Measurements from ENCODE around the gene TMPRSS3.

TMPRSS3 gene

DNA sequence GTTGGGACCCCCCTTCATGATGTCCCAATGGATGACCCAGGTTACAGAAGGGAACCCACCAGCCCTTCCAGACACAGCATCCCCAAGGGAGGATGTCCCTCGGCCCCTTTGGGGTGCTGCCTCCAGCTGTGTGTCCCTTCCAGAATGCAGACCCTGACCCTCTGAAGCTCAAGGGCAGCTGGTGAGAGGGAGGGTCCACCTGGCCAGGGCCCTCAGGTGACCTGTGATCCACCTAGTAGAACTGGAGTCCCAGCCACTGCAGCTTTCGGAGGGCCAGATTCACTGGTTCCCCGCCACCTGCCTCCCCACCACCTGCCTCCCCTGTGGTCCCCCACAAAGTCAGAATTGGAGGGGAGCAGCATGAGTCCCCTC, 19.9 kb downstream of the TMPRSS3 start:
- TF ChIP-seq ZNF8 (CRISPR knock-in tag; IDR thresholded peaks at IDR 0.05) (no peak), ZC3H10 (CRISPR knock-in tag; IDR thresholded peaks at IDR 0.05) (no peak)
- ATAC-seq: no peak

DNA sequence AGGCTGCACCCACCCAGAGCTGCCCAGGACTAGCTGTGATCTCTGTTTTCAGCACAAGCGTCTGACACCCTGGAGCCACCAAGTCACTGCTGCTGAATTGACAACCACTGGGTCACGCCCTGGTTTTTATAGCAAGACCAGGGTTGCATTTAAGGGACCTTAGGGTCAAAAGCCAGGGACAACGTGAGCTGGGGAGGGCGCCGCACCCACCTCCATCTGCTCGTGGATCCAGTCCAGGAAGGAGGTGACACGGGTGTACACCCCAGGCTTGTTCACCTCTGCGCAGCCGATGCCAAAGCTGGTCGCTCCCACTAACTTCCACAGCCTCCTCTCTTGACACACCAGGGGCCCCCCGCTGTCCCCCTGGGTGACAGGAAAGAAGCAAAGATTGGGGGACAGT, 20.3 kb downstream of the TMPRSS3 start:
- TF ChIP-seq, protein P1, sequence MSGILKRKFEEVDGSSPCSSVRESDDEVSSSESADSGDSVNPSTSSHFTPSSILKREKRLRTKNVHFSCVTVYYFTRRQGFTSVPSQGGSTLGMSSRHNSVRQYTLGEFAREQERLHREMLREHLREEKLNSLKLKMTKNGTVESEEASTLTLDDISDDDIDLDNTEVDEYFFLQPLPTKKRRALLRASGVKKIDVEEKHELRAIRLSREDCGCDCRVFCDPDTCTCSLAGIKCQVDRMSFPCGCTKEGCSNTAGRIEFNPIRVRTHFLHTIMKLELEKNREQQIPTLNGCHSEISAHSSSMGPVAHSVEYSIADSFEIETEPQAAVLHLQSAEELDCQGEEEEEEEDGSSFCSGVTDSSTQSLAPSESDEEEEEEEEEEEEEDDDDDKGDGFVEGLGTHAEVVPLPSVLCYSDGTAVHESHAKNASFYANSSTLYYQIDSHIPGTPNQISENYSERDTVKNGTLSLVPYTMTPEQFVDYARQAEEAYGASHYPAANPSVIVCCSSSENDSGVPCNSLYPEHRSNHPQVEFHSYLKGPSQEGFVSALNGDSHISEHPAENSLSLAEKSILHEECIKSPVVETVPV (CRISPR knock-in tag; IDR thresholded peaks at IDR 0.05): no peak
- TF ChIP-seq RARB (CRISPR knock-in tag; IDR thresholded peaks at IDR 0.05) (no peak), ZNF70 (CRISPR knock-in tag; IDR thresholded peaks at IDR 0.05) (no peak), TOX (CRISPR knock-in tag; IDR thresholded peaks at IDR 0.05; ENCODE audit: borderline replicate concordance) (no peak), ZFP30 (CRISPR knock-in tag; IDR thresholded peaks at IDR 0.05) (no peak), TCF4 (CRISPR knock-in tag; IDR thresholded peaks at IDR 0.05; ENCODE audit: borderline replicate concordance) (no peak)
- TF ChIP-seq, protein P2, sequence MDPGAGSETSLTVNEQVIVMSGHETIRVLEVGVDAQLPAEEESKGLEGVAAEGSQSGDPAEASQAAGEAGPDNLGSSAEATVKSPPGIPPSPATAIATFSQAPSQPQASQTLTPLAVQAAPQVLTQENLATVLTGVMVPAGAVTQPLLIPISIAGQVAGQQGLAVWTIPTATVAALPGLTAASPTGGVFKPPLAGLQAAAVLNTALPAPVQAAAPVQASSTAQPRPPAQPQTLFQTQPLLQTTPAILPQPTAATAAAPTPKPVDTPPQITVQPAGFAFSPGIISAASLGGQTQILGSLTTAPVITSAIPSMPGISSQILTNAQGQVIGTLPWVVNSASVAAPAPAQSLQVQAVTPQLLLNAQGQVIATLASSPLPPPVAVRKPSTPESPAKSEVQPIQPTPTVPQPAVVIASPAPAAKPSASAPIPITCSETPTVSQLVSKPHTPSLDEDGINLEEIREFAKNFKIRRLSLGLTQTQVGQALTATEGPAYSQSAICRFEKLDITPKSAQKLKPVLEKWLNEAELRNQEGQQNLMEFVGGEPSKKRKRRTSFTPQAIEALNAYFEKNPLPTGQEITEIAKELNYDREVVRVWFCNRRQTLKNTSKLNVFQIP (CRISPR knock-in tag; IDR thresholded peaks at IDR 0.05; ENCODE audit: borderline replicate concordance, low read depth): no peak
- ATAC-seq: no peak

DNA sequence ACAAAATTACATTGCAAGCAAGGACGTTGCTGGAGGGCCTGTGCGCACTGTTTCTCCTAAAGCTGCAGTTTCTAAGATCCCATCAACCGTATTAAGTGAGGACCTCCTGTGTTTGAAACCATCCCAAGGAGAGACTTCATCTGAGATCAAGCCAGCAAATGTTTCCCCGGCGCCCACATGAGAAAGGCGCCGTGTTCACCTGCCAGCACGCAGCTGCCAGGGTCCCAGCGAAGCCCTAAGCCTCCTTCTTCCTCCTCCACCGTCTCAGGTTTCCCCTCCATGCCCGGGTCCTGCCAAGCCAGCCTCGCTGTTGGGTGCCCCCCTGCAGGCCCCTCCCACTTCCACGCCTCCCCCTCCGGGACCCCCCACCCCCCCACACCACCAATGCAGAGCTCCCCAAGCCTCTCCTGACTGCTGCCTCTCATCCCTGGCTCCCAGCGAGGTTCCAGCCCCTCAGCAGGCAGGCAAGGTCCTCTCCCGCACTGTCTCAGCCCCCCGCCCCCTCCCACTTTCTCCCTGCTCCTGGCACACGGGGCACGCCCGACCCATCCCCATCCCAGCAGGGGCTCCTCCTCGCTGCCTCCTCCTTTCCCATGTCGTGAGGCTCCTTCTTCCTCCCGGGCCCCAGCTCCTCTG, 20.9 kb downstream of the TMPRSS3 start:
- no peak for ATAC-seq
- no peak for TF ChIP-seq BACH2 (CRISPR knock-in tag; IDR thresholded peaks at IDR 0.05; ENCODE audit: borderline replicate concordance)
- TF ChIP-seq ZNF8 (CRISPR knock-in tag; IDR thresholded peaks at IDR 0.05): no peak
- no peak for TF ChIP-seq SNAI2 (CRISPR knock-in tag; IDR thresholded peaks at IDR 0.05)
- no peak for TF ChIP-seq TCF4 (CRISPR knock-in tag; IDR thresholded peaks at IDR 0.05; ENCODE audit: borderline replicate concordance)
- no peak for TF ChIP-seq ARNTL (CRISPR knock-in tag; IDR thresholded peaks at IDR 0.05; ENCODE audit: borderline replicate concordance, low read depth)
- TF ChIP-seq ZFP30 (CRISPR knock-in tag; IDR thresholded peaks at IDR 0.05): no peak
- TF ChIP-seq GLIS3 (CRISPR knock-in tag; IDR thresholded peaks at IDR 0.05): no peak
- TF ChIP-seq, protein P2 (CRISPR knock-in tag; IDR thresholded peaks at IDR 0.05; ENCODE audit: borderline replicate concordance, low read depth): no peak
- no peak for TF ChIP-seq CSDC2 (CRISPR knock-in tag; IDR thresholded peaks at IDR 0.05)
- TF ChIP-seq, protein P1 (CRISPR knock-in tag; IDR thresholded peaks at IDR 0.05): no peak
- no peak for TF ChIP-seq TOX (CRISPR knock-in tag; IDR thresholded peaks at IDR 0.05; ENCODE audit: borderline replicate concordance)
- no peak for TF ChIP-seq ZNF565 (CRISPR knock-in tag; conservative IDR thresholded peaks at IDR 0.05; ENCODE audit: low read depth)
- no peak for TF ChIP-seq ZNF70 (CRISPR knock-in tag; IDR thresholded peaks at IDR 0.05)
- TF ChIP-seq RARB (CRISPR knock-in tag; IDR thresholded peaks at IDR 0.05): no peak
- no peak for TF ChIP-seq OSR1 (CRISPR knock-in tag; IDR thresholded peaks at IDR 0.05)
- TF ChIP-seq, protein P3, sequence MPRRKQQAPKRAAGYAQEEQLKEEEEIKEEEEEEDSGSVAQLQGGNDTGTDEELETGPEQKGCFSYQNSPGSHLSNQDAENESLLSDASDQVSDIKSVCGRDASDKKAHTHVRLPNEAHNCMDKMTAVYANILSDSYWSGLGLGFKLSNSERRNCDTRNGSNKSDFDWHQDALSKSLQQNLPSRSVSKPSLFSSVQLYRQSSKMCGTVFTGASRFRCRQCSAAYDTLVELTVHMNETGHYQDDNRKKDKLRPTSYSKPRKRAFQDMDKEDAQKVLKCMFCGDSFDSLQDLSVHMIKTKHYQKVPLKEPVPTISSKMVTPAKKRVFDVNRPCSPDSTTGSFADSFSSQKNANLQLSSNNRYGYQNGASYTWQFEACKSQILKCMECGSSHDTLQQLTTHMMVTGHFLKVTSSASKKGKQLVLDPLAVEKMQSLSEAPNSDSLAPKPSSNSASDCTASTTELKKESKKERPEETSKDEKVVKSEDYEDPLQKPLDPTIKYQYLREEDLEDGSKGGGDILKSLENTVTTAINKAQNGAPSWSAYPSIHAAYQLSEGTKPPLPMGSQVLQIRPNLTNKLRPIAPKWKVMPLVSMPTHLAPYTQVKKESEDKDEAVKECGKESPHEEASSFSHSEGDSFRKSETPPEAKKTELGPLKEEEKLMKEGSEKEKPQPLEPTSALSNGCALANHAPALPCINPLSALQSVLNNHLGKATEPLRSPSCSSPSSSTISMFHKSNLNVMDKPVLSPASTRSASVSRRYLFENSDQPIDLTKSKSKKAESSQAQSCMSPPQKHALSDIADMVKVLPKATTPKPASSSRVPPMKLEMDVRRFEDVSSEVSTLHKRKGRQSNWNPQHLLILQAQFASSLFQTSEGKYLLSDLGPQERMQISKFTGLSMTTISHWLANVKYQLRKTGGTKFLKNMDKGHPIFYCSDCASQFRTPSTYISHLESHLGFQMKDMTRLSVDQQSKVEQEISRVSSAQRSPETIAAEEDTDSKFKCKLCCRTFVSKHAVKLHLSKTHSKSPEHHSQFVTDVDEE (CRISPR knock-in tag; IDR thresholded peaks at IDR 0.05): no peak

DNA sequence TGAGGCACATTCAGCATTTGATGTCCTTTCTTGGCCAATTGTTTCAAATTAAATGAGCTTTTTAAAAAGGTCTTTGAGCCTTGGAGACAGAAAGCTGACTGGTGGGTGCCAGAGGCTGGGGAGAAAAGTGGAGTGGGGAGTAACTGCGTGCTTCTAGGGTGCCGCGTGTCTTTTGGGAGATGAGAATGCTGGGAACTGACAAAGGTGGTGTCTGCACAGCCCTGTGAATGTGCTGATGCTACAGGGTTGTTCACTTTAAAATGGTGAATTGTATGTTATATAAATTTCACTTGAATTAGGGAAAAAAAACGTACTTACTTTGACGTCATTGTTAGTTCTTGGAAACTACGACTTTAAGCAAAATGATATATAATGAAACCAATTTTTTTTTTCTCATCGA, 21.4 kb downstream of the TMPRSS3 start:
- TF ChIP-seq, protein P4, sequence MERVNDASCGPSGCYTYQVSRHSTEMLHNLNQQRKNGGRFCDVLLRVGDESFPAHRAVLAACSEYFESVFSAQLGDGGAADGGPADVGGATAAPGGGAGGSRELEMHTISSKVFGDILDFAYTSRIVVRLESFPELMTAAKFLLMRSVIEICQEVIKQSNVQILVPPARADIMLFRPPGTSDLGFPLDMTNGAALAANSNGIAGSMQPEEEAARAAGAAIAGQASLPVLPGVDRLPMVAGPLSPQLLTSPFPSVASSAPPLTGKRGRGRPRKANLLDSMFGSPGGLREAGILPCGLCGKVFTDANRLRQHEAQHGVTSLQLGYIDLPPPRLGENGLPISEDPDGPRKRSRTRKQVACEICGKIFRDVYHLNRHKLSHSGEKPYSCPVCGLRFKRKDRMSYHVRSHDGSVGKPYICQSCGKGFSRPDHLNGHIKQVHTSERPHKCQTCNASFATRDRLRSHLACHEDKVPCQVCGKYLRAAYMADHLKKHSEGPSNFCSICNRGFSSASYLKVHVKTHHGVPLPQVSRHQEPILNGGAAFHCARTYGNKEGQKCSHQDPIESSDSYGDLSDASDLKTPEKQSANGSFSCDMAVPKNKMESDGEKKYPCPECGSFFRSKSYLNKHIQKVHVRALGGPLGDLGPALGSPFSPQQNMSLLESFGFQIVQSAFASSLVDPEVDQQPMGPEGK (CRISPR knock-in tag; IDR thresholded peaks at IDR 0.05; ENCODE audit: borderline replicate concordance): no peak
- TF ChIP-seq, protein P1 (CRISPR knock-in tag; IDR thresholded peaks at IDR 0.05): no peak
- TF ChIP-seq ZFP30 (CRISPR knock-in tag; IDR thresholded peaks at IDR 0.05) (no peak), BACH2 (CRISPR knock-in tag; IDR thresholded peaks at IDR 0.05; ENCODE audit: borderline replicate concordance) (no peak), TOX (CRISPR knock-in tag; IDR thresholded peaks at IDR 0.05; ENCODE audit: borderline replicate concordance) (no peak), ZNF8 (CRISPR knock-in tag; IDR thresholded peaks at IDR 0.05) (no peak), ZNF70 (CRISPR knock-in tag; IDR thresholded peaks at IDR 0.05) (no peak), OSR1 (CRISPR knock-in tag; IDR thresholded peaks at IDR 0.05) (no peak), ARNTL (CRISPR knock-in tag; IDR thresholded peaks at IDR 0.05; ENCODE audit: borderline replicate concordance, low read depth) (no peak), RARB (CRISPR knock-in tag; IDR thresholded peaks at IDR 0.05) (no peak)
- TF ChIP-seq, protein P2 (CRISPR knock-in tag; IDR thresholded peaks at IDR 0.05; ENCODE audit: borderline replicate concordance, low read depth): no peak
- ATAC-seq: no peak
